Lower leg skin (tissue), 4 donors: Measurements from ENCODE around the gene MTA1. TPM values are rescaled to one million over a fixed set of nuclear protein-coding genes. Genes with fewer than 3 reads are reported as not detected.

Source experiments
- DNase-seq, 2 donors: peaks; one replicate each; pipeline ENCODE4 v3.0.0-alpha.2; 2019; ENCODE audit warnings: low spot score in 2 of 2
- H3K4me3 ChIP-seq: fragments of 200-600 bp; sonication (generic); 2 replicates; pipeline ENCODE4 v1.5.1; 2017; ENCODE audit warnings: mild to moderate bottlenecking, low read depth; ENCODE audit not compliant: poor library complexity, severe bottlenecking
- CTCF ChIP-seq, 3 donors: fragments of 450-650 bp; IDR thresholded peaks; one replicate each; pipeline ENCODE4 v1.5.1; 2016; ENCODE audit warnings: antibody characterized with exemption in 3 of 3, mild to moderate bottlenecking in 3 of 3, moderate library complexity in 2 of 3
- POLR2A ChIP-seq, 2 donors: fragments of 450-650 bp; IDR thresholded peaks; one replicate each; pipeline ENCODE4 v1.6.1; 2016 to 2017; ENCODE audit warnings: antibody characterized with exemption in 2 of 2, mild to moderate bottlenecking in 1 of 2, moderate library complexity in 1 of 2
- WGBS, 2 donors: methylation state at CpG; one replicate each; pipeline ENCODE4 v1.1.5; 2018; 5-methylcytosine and 5-hydroxymethylcytosine counted together
- intact Hi-C: fragments of 100-400 bp; cut with DNase I; formaldehyde crosslinking; loops from one replicate; pipeline ENCODE4 v1.15.0; 2023; ENCODE audit warnings: low total_unique reads
- total RNA-seq, 4 donors: library from RNA; depleted of rRNA; stranded (reverse); fragments of >200 nt; gene quantifications; one replicate each; pipeline ENCODE4 v1.1.0, GENCODE V29; 2016

Gene MTA1
- total RNA-seq, 4 donors from 2014 or later: 39.3 to 56.7 (median 46.4) TPM

- TF ChIP-seq POLR2A (IDR thresholded peaks at IDR 0.05): no peak
- TF ChIP-seq CTCF (IDR thresholded peaks at IDR 0.05): no peak
- intact Hi-C loops: loop anchor here (10.0 kb wide), 1 partner anchor 117 kb away; the partner anchor contains the start of gene TEDC1
- DNase-seq: no peak
- WGBS, 2 donors: 74 to 75% methylated on average over 11 of the region's 11 CpGs
- no peak overlapping the region for H3K4me3 ChIP-seq
Observed at GRCh38 chr14:105378199-105378598, 41.4 kb upstream of the MTA1 start.

DNA sequence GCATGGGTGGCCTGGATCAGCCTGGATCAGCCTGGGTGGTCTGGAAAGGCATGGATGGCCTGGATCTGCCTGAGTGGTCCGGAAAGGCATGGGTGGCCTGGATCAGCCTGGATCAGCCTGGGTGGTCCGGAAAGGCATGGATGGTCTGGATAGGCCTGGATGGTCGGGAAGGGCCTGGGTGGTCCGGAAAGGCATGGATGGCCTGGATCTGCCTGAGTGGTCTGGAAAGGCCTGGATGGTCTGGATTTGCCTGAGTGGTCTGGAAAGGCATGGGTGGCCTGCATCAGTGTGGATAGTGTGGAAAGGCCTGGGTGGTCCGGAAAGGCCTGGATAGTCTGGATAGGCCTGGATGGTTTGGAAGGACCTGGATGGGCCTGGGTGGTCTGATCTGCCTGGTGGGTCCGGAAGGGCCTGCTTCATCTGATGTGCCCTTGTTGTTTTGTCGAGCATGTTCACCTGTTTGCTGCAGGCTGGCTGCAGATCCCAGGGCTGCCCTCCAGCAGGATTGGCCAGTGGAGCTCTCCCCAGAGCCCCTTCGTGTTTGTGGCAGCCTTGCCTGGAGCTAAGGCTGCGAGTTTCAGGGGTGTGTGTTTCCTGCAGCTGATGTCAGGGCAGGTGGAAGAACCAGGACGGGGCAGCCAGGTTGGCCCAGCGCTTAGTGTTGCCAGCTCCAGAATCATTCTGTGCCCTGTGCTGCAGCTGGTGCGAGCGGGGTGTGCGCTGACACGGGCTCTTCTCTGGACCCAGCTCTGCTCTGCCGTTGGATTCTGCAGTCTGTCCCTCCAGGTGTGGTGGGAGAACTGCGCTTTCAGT lies 40.5 kb upstream of the MTA1 start:
- DNase-seq: no peak
- H3K4me3 ChIP-seq: no peak overlapping the region
- intact Hi-C loops: loop anchor here (10.0 kb wide), 1 partner anchor 116 kb away; the partner anchor contains the start of gene TEDC1
- TF ChIP-seq CTCF (IDR thresholded peaks at IDR 0.05) (no peak), POLR2A (IDR thresholded peaks at IDR 0.05) (no peak)
- 91 to 94% methylated on average over 17 of the region's 17 CpGs for WGBS, 2 donors

- intact Hi-C loops: loop anchor here (5.0 to 10.0 kb wide), 2 partner anchors 115 to 907 kb away; partner anchors contain the start of gene TEDC1
- DNase-seq: no peak
- no peak for TF ChIP-seq CTCF (IDR thresholded peaks at IDR 0.05)
- TF ChIP-seq POLR2A (IDR thresholded peaks at IDR 0.05): no peak
- H3K4me3 ChIP-seq: no peak overlapping the region
- WGBS, 2 donors: 93 to 94% methylated on average over 12 to 14 of the region's 14 CpGs
Observed at GRCh38 chr14:105379946-105380345, 39.7 kb upstream of the MTA1 start.

- DNase-seq: no peak
- 60 to 78% methylated on average over 3 to 19 of the region's 19 CpGs for WGBS, 2 donors
- no peak overlapping the region for H3K4me3 ChIP-seq
- TF ChIP-seq CTCF (IDR thresholded peaks at IDR 0.05) (no peak), POLR2A (IDR thresholded peaks at IDR 0.05) (no peak)
- intact Hi-C loops: loop anchor here (5.0 kb wide), 1 partner anchor 907 kb away; no protein-coding TSS in a partner anchor
Observed at GRCh38 chr14:105380756-105381155, 38.9 kb upstream of the MTA1 start.

- no peak overlapping the region for H3K4me3 ChIP-seq
- no peak for DNase-seq
- TF ChIP-seq POLR2A (IDR thresholded peaks at IDR 0.05): no peak
- TF ChIP-seq CTCF (IDR thresholded peaks at IDR 0.05): no peak
- 89 to 93% methylated on average over 21 to 27 of the region's 27 CpGs for WGBS, 2 donors
- intact Hi-C loops: loop anchor here (5.0 kb wide), 1 partner anchor 906 kb away; no protein-coding TSS in a partner anchor
Observed at GRCh38 chr14:105381446-105382342, 37.9 kb upstream of the MTA1 start.
